ENCODE measurements around the gene FARP2. TPM values are rescaled to one million over a fixed set of nuclear protein-coding genes. Genes with fewer than 3 reads are reported as not detected.
A peak's percentile ranks its signal among the peaks of the same experiment; 100 is the strongest.
"Not testable (repeated sequence)": the region's sequence is repeated elsewhere in the genome, so short reads cannot be mapped to it uniquely, and the experiment has no call there.

Gene FARP2
- total RNA-seq, 1 donor from 2014 or later = 57.1 TPM

DNA sequence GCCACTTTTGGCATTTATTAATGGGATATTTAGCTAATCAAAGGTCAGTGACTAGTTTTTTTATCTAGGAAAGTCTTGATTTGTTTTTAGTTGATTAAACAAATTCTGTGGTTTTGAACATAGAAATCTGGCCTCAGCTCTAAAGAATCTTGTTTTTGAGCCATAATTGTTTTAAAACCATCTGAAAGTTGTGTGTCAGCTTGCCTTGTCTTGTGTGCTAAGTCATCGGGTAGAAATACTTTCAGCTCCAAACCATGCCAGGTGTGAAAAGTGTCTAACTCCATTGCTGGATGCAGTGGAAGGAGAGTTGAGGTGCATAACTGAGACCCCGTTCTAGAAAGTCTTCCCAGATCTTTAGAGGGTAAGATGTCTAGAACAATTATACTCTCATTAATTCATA is 22.7 kb downstream of the FARP2 start:
- no peaks in the 10 kb centered on the region for H3K27me3 Mint-ChIP-seq (ENCODE audit: low read depth)
- H3K9me3 Mint-ChIP-seq (ENCODE audit: low read depth) = no peaks in the 10 kb centered on the region
- TF ChIP-seq CTCF (IDR thresholded peaks at IDR 0.05) = no peak
- no peak for DNase-seq (ENCODE audit: low spot score)
- H3K4me3 Mint-ChIP-seq (ENCODE audit: unreplicated experiment) = no peak overlapping the region
- peaks cover 14% of the 10 kb centered on the region for H3K36me3 Mint-ChIP-seq (ENCODE audit: low read depth)
- H3K27ac Mint-ChIP-seq (ENCODE audit: unreplicated experiment) = peak overlapping the region; percentile 94
- peaks cover 66% of the 10 kb centered on the region for H3K4me1 Mint-ChIP-seq (ENCODE audit: low read depth)

- TF ChIP-seq CTCF (IDR thresholded peaks at IDR 0.05) = no peak
- Mint-ChIP-seq H3K4me1 (ENCODE audit: low read depth) (peaks cover 74% of the 10 kb centered on the region), H3K36me3 (ENCODE audit: low read depth) (peaks cover 13% of the 10 kb centered on the region), H3K4me3 (ENCODE audit: unreplicated experiment) (peak overlapping the region; percentile 29), H3K9me3 (ENCODE audit: low read depth) (no peaks in the 10 kb centered on the region), H3K27ac (ENCODE audit: unreplicated experiment) (peak overlapping the region; percentile 94), H3K27me3 (ENCODE audit: low read depth) (no peaks in the 10 kb centered on the region)
- no peak for DNase-seq (ENCODE audit: low spot score)
Observed at GRCh38 chr2:241379481-241380480, 23.7 kb downstream of the FARP2 start.

DNA sequence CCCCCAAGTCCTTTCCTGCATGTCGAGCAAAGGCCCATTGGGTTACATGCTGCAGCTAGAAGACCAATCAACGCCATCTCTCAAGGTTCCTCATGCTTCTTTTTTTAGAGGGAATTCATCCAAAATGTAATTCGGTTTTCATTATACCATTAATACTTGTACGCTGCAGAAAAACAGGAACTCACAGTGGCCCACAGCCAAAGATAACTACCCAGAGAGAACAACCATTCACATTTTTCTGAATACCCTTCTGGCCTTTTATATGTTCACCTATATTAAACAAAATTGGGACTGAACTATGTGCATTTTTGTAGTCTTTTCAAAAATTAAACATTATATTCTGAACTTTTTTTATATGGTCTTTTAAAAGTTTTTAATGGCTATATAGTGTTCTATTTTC is 25.8 kb downstream of the FARP2 start:
- Mint-ChIP-seq H3K36me3 (ENCODE audit: low read depth) (peaks cover 6% of the 10 kb centered on the region), H3K27me3 (ENCODE audit: low read depth) (no peaks in the 10 kb centered on the region), H3K4me3 (ENCODE audit: unreplicated experiment) (peak overlapping the region; percentile 15), H3K4me1 (ENCODE audit: low read depth) (peaks cover 82% of the 10 kb centered on the region), H3K27ac (ENCODE audit: unreplicated experiment) (peak overlapping the region; percentile 17), H3K9me3 (ENCODE audit: low read depth) (no peaks in the 10 kb centered on the region)
- DNase-seq (ENCODE audit: low spot score) = no peak
- TF ChIP-seq CTCF (IDR thresholded peaks at IDR 0.05) = no peak

GRCh38 chr2:241385450-241385849 is 29.4 kb downstream of the FARP2 start:
- not testable (repeated sequence) for H3K36me3 Mint-ChIP-seq (ENCODE audit: low read depth); H3K27ac Mint-ChIP-seq (ENCODE audit: unreplicated experiment); H3K4me3 Mint-ChIP-seq (ENCODE audit: unreplicated experiment); H3K9me3 Mint-ChIP-seq (ENCODE audit: low read depth); DNase-seq (ENCODE audit: low spot score); H3K27me3 Mint-ChIP-seq (ENCODE audit: low read depth)
- H3K4me1 Mint-ChIP-seq (ENCODE audit: low read depth) = peaks cover 64% of the 10 kb centered on the region

DNA sequence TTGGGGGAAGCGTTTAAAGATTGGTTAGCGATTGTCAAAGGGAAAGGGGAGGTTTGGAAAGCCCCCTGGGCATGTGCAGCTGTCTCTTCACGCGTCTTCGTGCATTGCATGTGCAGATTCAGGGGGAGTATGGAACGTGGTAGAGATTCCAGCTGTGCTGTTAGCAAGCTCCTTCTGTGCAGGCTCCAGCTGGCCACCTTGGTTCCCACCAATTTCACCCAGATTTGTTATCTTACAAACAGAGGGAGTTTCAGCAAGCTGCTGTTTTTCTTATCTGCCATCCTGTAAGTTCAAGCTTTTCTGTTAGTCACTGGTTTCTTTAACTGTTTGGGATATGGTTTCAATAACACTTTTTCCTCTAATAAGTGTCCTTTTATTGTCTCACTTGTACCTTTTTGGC is 30.4 kb downstream of the FARP2 start:
- no peak for DNase-seq (ENCODE audit: low spot score)
- Mint-ChIP-seq H3K4me3 (ENCODE audit: unreplicated experiment) (no peak overlapping the region), H3K27me3 (ENCODE audit: low read depth) (no peaks in the 10 kb centered on the region), H3K36me3 (ENCODE audit: low read depth) (peaks cover 8% of the 10 kb centered on the region), H3K4me1 (ENCODE audit: low read depth) (peaks cover 54% of the 10 kb centered on the region), H3K27ac (ENCODE audit: unreplicated experiment) (no peak overlapping the region), H3K9me3 (ENCODE audit: low read depth) (no peaks in the 10 kb centered on the region)
- no peak for TF ChIP-seq CTCF (IDR thresholded peaks at IDR 0.05)

Measured in chondrocyte (in vitro differentiated cells).